Heart left ventricle (tissue), 13 donors: ENCODE measurements around the gene SEPSECS.

ENCODE experiments used
- CTCF ChIP-seq, 12 donors: fragments of 200-600 bp; sonication (generic) in 4 of 12; IDR thresholded peaks; one replicate each; pipeline versions ENCODE4 v1.5.0 to v1.8.0; 2018 to 2022; ENCODE audit warnings: antibody characterized with exemption in 12 of 12, mild to moderate bottlenecking in 5 of 12
- POLR2A ChIP-seq, 2 donors: fragments of 450-650 bp; IDR thresholded peaks; one replicate each; pipeline ENCODE4 v1.6.1; 2017; ENCODE audit warnings: antibody characterized with exemption in 2 of 2, mild to moderate bottlenecking in 2 of 2, moderate library complexity in 2 of 2
- donor health status: ischemic (EF 13 %, LVEDD 7.1; RV severe dilation, severe dysfunction).
- donor health status: DM: no; HTN: yes; CAD: no.
- donor health status: DM: no; HTN: no; CAD: no.
- donor health status: ischemic (EF 25% LVEDD 6.9; RV normal size, moderate dysfunction).
- donor health status: ischemic (EF 25% LVEDD 5.7; RV mildly dilated, moderate dysfunction).
- donor health status: ischemic (EF 35%, LVEDD 5.7; RV mildly dilated, moderate dysfunction).
- donor health status: nonischemic (EF 11% LVEDD 7.7; RV severe dilation, severe dysfunction).
- donor health status: DM: yes; HTN: yes; CAD: no.
- donor health status: PGD.
- donor health status: ischemic (EF 29% LVEDD 5.4; RV normal size, mild dysfunction).
- donor health status: nonischemic (EF 23%, LVEDD 6.1; RV moderate dilation, normal function).

- TF ChIP-seq CTCF (IDR thresholded peaks at IDR 0.05) (no peak), POLR2A (IDR thresholded peaks at IDR 0.05) (no peak)
Measured at GRCh38 chr4:25096981-25097443, 63.2 kb downstream of the SEPSECS start.
